Thyroid gland (tissue), 4 donors: ENCODE results near the gene TENT4A.
"Not testable (repeated sequence)": the region's sequence is repeated elsewhere in the genome, so short reads cannot be mapped to it uniquely, and the experiment has no call there.

Experiments used
- POLR2A ChIP-seq, 2 donors: fragments of 450-650 bp; IDR thresholded peaks; one replicate each; pipeline ENCODE4 v1.6.1; 2017; ENCODE audit warnings: antibody characterized with exemption in 2 of 2, mild to moderate bottlenecking in 2 of 2, moderate library complexity in 1 of 2
- TF ChIP-seq, protein P1 (sequence below), 6 experiments: fragments of 200-600 bp in 3 of 6; fragments of 450-650 bp in 3 of 6; sonication (generic) in 3 of 6; IDR thresholded peaks; one replicate each; pipeline ENCODE4 v1.5.1; 2016 to 2019; ENCODE audit warnings: antibody characterized with exemption in 6 of 6, mild to moderate bottlenecking in 2 of 6, inconsistent platforms in 1 of 6, moderate library complexity in 1 of 6

DNA sequence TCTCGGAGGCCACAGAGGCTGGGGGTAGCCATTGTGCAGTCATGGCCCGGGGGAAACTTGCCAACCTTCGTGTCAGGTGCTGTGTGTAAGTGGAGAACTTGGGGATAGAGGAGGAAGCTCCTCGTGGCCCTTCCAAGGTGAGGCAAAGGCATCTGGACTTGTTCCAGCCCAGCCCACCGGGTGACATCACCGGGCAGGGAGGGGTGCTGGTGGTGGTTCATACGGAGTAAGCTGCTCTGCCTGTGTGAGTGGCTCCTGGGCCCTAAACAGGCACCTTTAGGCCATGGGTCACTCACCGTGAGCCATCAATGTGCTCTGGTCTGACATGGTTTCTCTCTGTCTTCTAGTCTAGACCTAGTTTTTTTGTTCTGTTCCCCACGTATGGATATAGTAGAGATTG is 44.5 kb upstream of the TENT4A start:
- TF ChIP-seq POLR2A (IDR thresholded peaks at IDR 0.05), result not testable (repeated sequence)
- TF ChIP-seq, protein P1, sequence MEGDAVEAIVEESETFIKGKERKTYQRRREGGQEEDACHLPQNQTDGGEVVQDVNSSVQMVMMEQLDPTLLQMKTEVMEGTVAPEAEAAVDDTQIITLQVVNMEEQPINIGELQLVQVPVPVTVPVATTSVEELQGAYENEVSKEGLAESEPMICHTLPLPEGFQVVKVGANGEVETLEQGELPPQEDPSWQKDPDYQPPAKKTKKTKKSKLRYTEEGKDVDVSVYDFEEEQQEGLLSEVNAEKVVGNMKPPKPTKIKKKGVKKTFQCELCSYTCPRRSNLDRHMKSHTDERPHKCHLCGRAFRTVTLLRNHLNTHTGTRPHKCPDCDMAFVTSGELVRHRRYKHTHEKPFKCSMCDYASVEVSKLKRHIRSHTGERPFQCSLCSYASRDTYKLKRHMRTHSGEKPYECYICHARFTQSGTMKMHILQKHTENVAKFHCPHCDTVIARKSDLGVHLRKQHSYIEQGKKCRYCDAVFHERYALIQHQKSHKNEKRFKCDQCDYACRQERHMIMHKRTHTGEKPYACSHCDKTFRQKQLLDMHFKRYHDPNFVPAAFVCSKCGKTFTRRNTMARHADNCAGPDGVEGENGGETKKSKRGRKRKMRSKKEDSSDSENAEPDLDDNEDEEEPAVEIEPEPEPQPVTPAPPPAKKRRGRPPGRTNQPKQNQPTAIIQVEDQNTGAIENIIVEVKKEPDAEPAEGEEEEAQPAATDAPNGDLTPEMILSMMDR (IDR thresholded peaks at IDR 0.05), result not testable (repeated sequence)
